CD4-positive, alpha-beta T cell treated with Interleukin-12 subunit alpha and Interleukin-12 subunit beta, for 1 hour (primary cell): ENCODE measurements around the gene CRB2.

Experiments
- DNase-seq: peaks from one replicate; pipeline ENCODE4 v3.0.0-alpha.2; 2020

The CRB2 gene

GRCh38 chr9:123408313-123409262, 52.6 kb downstream of the CRB2 start:
- DNase-seq = no peak

- no peak for DNase-seq
Observed at GRCh38 chr9:123410281-123410910, 54.4 kb downstream of the CRB2 start.

GRCh38 chr9:123411191-123411590, 55.2 kb downstream of the CRB2 start:
- DNase-seq = no peak

GRCh38 chr9:123411636-123412035, 55.6 kb downstream of the CRB2 start:
- DNase-seq = no peak

GRCh38 chr9:123412171-123412820, 56.3 kb downstream of the CRB2 start:
- DNase-seq = no peak

- DNase-seq = no peak
Observed at GRCh38 chr9:123414204-123414603, 58.2 kb downstream of the CRB2 start.

- DNase-seq = no peak
Observed at GRCh38 chr9:123414936-123415930, 59.2 kb downstream of the CRB2 start.

- DNase-seq = no peak
Observed at GRCh38 chr9:123416176-123416575, 60.2 kb downstream of the CRB2 start.

- no peak for DNase-seq
Observed at GRCh38 chr9:123417289-123418051, 61.5 kb downstream of the CRB2 start.

- DNase-seq = no peak
Observed at GRCh38 chr9:123418052-123418430, 62.0 kb downstream of the CRB2 start.

- no peak for DNase-seq
Observed at GRCh38 chr9:123418506-123418905, 62.5 kb downstream of the CRB2 start.

GRCh38 chr9:123419091-123419490, 63.1 kb downstream of the CRB2 start:
- no peak for DNase-seq

- DNase-seq = no peak
Observed at GRCh38 chr9:123419721-123420591, 64.0 kb downstream of the CRB2 start.

- no peak for DNase-seq
Observed at GRCh38 chr9:123420592-123421111, 64.7 kb downstream of the CRB2 start.

GRCh38 chr9:123421186-123421585, 65.2 kb downstream of the CRB2 start:
- no peak for DNase-seq

- DNase-seq = no peak
Observed at GRCh38 chr9:123421801-123422455, 65.9 kb downstream of the CRB2 start.

GRCh38 chr9:123422635-123423310, 66.8 kb downstream of the CRB2 start:
- DNase-seq = no peak

GRCh38 chr9:123423311-123423640, 67.3 kb downstream of the CRB2 start:
- no peak for DNase-seq

- DNase-seq = no peak
Observed at GRCh38 chr9:123424131-123424530, 68.1 kb downstream of the CRB2 start.
